PFSK-1 (cell line): ENCODE measurements around the gene ATP6V1A.

Experiments
- FOXP2 ChIP-seq: optimal IDR thresholded peaks from 2 replicates; pipeline ENCODE3; 2011; ENCODE audit warnings: borderline replicate concordance, control low read depth, inconsistent platforms; ENCODE audit not compliant: insufficient read depth; ENCODE audit errors: extremely low read length, extremely low read depth
- POLR2AphosphoS5 ChIP-seq: IDR thresholded peaks from 2 replicates; pipeline ENCODE4 v1.6.1; 2012; ENCODE audit warnings: low read depth, mild to moderate bottlenecking, control low read depth, low read length, moderate library complexity
- TAF1 ChIP-seq: IDR thresholded peaks from 2 replicates; pipeline ENCODE4 v1.6.1; 2012; ENCODE audit warnings: low read length, control low read depth, borderline replicate concordance; ENCODE audit not compliant: insufficient read depth

DNA sequence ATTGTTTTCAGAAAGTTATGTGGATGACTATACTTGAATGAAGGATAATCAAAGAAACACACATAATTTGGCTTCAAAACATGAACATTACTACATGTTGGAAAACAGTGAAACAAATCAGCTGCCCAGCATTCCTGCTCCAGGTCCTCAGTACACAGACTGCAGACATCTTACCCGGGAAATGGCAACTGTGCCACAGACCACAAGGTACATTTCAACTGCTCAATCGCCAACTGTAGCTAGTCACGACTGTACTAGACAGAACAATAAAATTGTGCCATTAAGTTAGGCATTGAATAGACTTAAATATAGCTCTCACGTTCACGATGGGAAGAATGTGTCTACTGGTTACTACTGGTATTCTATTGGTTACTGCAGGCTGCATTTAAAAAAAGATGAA lies 5.7 kb upstream of the ATP6V1A start:
- TF ChIP-seq FOXP2, result no peak
- no peak for TF ChIP-seq POLR2AphosphoS5
- TF ChIP-seq TAF1, result no peak
